ENCODE measurements around the gene FFAR4.

- TF ChIP-seq POLR2A (IDR thresholded peaks at IDR 0.05; ENCODE audit: low read depth) (no peak), CTCF (IDR thresholded peaks at IDR 0.05) (no peak), EP300 (IDR thresholded peaks at IDR 0.05) (no peak), POLR2AphosphoS5 (IDR thresholded peaks at IDR 0.05) (no peak)
Observed at GRCh38 chr10:93629647-93630305, 63.3 kb downstream of the FFAR4 start.

All from esophagus muscularis mucosa (tissue), 4 donors.